ENCODE results near the gene THUMPD3. TPM values are rescaled to one million over a fixed set of nuclear protein-coding genes. Genes with fewer than 3 reads are reported as not detected.

THUMPD3 gene
- total RNA-seq, 4 donors from 2014 or later = 31.8 to 42.3 (median 34.5) TPM

DNA sequence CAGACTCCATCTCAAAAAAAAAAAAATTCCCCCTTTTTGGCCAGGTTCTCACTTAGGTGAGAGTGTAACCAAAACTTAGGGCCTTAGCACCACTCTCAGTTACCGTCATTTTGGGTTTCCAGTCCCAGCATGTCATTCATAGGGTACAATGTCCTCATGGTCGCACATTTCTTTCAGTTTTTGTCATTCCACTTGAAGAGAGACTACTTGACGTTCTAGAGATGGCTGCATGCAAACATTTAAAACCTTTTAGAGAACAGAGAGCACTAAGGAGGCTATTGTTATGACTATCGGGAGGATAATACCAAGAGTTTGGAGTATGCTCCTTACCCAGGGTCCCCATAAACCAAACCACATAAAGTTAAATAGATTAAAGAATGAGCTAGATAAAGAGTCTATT, 37.9 kb upstream of the THUMPD3 start:
- Histone ChIP-seq H3K36me3 (no peaks in the 10 kb centered on the region), H3K4me3 (replicated peaks in 1 of 3) (no peak overlapping the region), H3K27me3 (no peaks in the 10 kb centered on the region), H3K27ac (no peak overlapping the region), H3K9me3 (no peaks in the 10 kb centered on the region), H3K4me1 (no peaks in the 10 kb centered on the region)
- no peak for DNase-seq
- TF ChIP-seq POLR2A (IDR thresholded peaks at IDR 0.05) = no peak
- TF ChIP-seq CTCF (IDR thresholded peaks at IDR 0.05) = no peak
- intact Hi-C loops (cut with DNase I) = no loop called here
- WGBS, 2 donors = 90 to 91% methylated on average over 4 of the region's 4 CpGs

DNA sequence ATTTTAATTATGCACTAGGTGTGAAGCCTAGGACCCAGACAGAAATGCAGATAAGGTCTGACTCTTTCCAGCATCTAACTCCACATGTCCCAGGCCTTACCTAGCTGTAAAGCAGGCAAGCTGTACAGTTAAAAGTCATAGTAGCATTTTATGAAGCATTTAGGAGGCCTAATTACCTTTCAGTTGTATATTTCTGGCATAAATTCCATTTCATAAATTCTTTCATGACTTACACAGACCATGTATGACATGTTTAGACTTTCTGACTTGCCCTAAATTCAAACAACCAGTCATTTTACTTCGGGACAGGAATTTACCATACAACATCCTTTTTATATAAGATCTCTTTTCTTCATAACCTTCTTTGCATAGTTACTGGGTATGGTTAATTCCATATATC, 35.3 kb upstream of the THUMPD3 start:
- TF ChIP-seq CTCF (IDR thresholded peaks at IDR 0.05) (no peak), POLR2A (IDR thresholded peaks at IDR 0.05) (no peak)
- intact Hi-C loops (cut with DNase I) = no loop called here
- H3K27ac ChIP-seq = no peak overlapping the region
- no peak for DNase-seq
- H3K4me3 ChIP-seq (replicated peaks in 1 of 3) = no peak overlapping the region
- H3K4me1 ChIP-seq = no peaks in the 10 kb centered on the region
- 92 to 96% methylated on average over 1 of the region's 1 CpG for WGBS, 2 donors
- H3K9me3 ChIP-seq = no peaks in the 10 kb centered on the region
- no peaks in the 10 kb centered on the region for H3K36me3 ChIP-seq
- H3K27me3 ChIP-seq = no peaks in the 10 kb centered on the region

GRCh38 chr3:9330166-9330703, 32.6 kb upstream of the THUMPD3 start:
- DNase-seq = no peak
- Histone ChIP-seq H3K9me3 (no peaks in the 10 kb centered on the region), H3K4me1 (no peaks in the 10 kb centered on the region), H3K27me3 (no peaks in the 10 kb centered on the region), H3K4me3 (replicated peaks in 1 of 3) (no peak overlapping the region), H3K27ac (no peak overlapping the region), H3K36me3 (no peaks in the 10 kb centered on the region)
- TF ChIP-seq POLR2A (IDR thresholded peaks at IDR 0.05) (no peak), CTCF (IDR thresholded peaks at IDR 0.05) (no peak)
- whole genome bisulfite sequencing, 2 donors = 78 to 83% methylated on average over 7 of the region's 7 CpGs
- intact Hi-C loops (cut with DNase I) = no loop called here

DNA sequence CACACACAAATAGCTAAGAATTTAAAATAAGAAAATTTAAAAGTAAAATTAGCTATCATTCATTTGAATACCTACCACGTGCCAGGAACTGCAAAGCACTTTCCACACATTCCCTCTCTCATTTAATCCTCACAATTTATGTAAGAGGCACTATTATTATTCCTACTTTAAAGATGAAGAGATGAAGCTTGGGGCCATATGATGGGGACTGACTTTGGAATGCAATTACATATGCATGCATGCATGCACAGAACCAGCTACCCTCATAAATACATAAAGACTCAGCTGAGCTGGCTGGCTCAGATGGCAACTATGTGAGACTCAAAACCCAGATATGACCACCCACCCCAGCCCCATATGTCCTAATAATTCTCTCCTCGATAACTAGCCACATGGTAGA, 31.7 kb upstream of the THUMPD3 start:
- 78 to 84% methylated on average over 2 of the region's 2 CpGs for WGBS, 2 donors
- TF ChIP-seq POLR2A (IDR thresholded peaks at IDR 0.05) (no peak), CTCF (IDR thresholded peaks at IDR 0.05) (no peak)
- Histone ChIP-seq H3K4me3 (replicated peaks in 1 of 3) (no peak overlapping the region), H3K36me3 (no peaks in the 10 kb centered on the region), H3K27ac (no peak overlapping the region), H3K9me3 (no peaks in the 10 kb centered on the region), H3K27me3 (no peaks in the 10 kb centered on the region), H3K4me1 (no peaks in the 10 kb centered on the region)
- intact Hi-C loops (cut with DNase I) = no loop called here
- no peak for DNase-seq

GRCh38 chr3:9332250-9333030, 30.4 kb upstream of the THUMPD3 start:
- WGBS, 2 donors = 86 to 88% methylated on average over 6 of the region's 6 CpGs
- no peak for TF ChIP-seq POLR2A (IDR thresholded peaks at IDR 0.05)
- TF ChIP-seq CTCF (IDR thresholded peaks at IDR 0.05) = no peak
- no peaks in the 10 kb centered on the region for H3K36me3 ChIP-seq
- no peaks in the 10 kb centered on the region for H3K27me3 ChIP-seq
- H3K4me3 ChIP-seq (replicated peaks in 1 of 3) = no peak overlapping the region
- intact Hi-C loops (cut with DNase I) = no loop called here
- H3K27ac ChIP-seq = no peak overlapping the region
- DNase-seq = no peak
- no peaks in the 10 kb centered on the region for H3K4me1 ChIP-seq
- H3K9me3 ChIP-seq = no peaks in the 10 kb centered on the region
